ENCODE measurements around the gene ZNF22.
A peak's percentile ranks its signal among the peaks of the same experiment; 100 is the strongest.

Gene ZNF22

GRCh38 chr10:44978213-44978569 lies 22.5 kb upstream of the ZNF22 start:
- DNase-seq = no peak

GRCh38 chr10:44978570-44979280 lies 22.0 kb upstream of the ZNF22 start, which contains the start of gene DEPP1:
DEPP1 (minus strand) TSS chr10:44978809; CDS start chr10:44978030, 779 bp downstream.
- peak; percentile 69 for DNase-seq

- DNase-seq = no peak
Observed at GRCh38 chr10:44979281-44980191, 21.2 kb upstream of the ZNF22 start.

GRCh38 chr10:44980309-44981171 lies 20.2 kb upstream of the ZNF22 start:
- no peak for DNase-seq

GRCh38 chr10:44981172-44982113 lies 19.3 kb upstream of the ZNF22 start:
- no peak for DNase-seq

- DNase-seq = no peak
Observed at GRCh38 chr10:44982114-44982460, 18.6 kb upstream of the ZNF22 start.

GRCh38 chr10:44982496-44982895 lies 18.2 kb upstream of the ZNF22 start:
- DNase-seq = no peak

GRCh38 chr10:44983066-44983894 lies 17.4 kb upstream of the ZNF22 start:
- no peak for DNase-seq

- no peak for DNase-seq
Observed at GRCh38 chr10:44983895-44984278, 16.8 kb upstream of the ZNF22 start.

- no peak for DNase-seq
Observed at GRCh38 chr10:44984671-44985101, 16.0 kb upstream of the ZNF22 start.

GRCh38 chr10:44985175-44985681 lies 15.5 kb upstream of the ZNF22 start:
- DNase-seq = no peak

- DNase-seq = no peak
Observed at GRCh38 chr10:44986179-44986578, 14.5 kb upstream of the ZNF22 start.

- DNase-seq = no peak
Observed at GRCh38 chr10:44986670-44987069, 14.1 kb upstream of the ZNF22 start.

GRCh38 chr10:44988957-44989585 lies 11.7 kb upstream of the ZNF22 start:
- DNase-seq = no peak

GRCh38 chr10:44989597-44990301 lies 11.0 kb upstream of the ZNF22 start:
- DNase-seq = no peak

- DNase-seq = no peak
Observed at GRCh38 chr10:44990302-44990655, 10.4 kb upstream of the ZNF22 start.

GRCh38 chr10:44990965-44991364 lies 9.8 kb upstream of the ZNF22 start:
- no peak for DNase-seq

- no peak for DNase-seq
Observed at GRCh38 chr10:44991571-44991970, 9.2 kb upstream of the ZNF22 start.

- no peak for DNase-seq
Observed at GRCh38 chr10:44992070-44992731, 8.5 kb upstream of the ZNF22 start.
